GM12874 (cell line): Measurements from ENCODE around the gene RFTN1.

Source experiments
- TF ChIP-seq, protein P1 (sequence below): IDR thresholded peaks from 2 replicates; pipeline ENCODE4 v1.5.1; 2011; ENCODE audit warnings: low read depth, mild to moderate bottlenecking, control low read depth, low read length, moderate library complexity; ENCODE audit not compliant: insufficient read depth

The RFTN1 gene

DNA sequence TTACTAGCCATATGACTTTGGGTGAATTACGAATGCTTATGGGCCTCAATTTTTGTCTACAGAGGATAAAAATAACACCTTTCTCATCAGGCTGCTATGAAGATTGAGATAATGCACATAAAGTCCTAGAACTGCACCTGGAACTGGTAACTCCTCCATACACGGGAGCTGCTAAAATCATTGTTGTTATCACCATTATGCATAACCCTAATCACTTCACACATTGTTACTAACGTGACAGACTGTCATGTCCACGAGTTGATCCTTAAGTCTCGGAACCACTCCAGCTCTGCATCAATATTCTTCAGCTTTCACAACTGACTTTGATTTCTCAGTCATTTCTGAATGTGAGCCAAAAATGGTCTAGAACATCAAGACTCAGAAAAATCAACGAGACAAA, 64.1 kb downstream of the RFTN1 start:
- TF ChIP-seq, protein P1, sequence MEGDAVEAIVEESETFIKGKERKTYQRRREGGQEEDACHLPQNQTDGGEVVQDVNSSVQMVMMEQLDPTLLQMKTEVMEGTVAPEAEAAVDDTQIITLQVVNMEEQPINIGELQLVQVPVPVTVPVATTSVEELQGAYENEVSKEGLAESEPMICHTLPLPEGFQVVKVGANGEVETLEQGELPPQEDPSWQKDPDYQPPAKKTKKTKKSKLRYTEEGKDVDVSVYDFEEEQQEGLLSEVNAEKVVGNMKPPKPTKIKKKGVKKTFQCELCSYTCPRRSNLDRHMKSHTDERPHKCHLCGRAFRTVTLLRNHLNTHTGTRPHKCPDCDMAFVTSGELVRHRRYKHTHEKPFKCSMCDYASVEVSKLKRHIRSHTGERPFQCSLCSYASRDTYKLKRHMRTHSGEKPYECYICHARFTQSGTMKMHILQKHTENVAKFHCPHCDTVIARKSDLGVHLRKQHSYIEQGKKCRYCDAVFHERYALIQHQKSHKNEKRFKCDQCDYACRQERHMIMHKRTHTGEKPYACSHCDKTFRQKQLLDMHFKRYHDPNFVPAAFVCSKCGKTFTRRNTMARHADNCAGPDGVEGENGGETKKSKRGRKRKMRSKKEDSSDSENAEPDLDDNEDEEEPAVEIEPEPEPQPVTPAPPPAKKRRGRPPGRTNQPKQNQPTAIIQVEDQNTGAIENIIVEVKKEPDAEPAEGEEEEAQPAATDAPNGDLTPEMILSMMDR, result no peak

DNA sequence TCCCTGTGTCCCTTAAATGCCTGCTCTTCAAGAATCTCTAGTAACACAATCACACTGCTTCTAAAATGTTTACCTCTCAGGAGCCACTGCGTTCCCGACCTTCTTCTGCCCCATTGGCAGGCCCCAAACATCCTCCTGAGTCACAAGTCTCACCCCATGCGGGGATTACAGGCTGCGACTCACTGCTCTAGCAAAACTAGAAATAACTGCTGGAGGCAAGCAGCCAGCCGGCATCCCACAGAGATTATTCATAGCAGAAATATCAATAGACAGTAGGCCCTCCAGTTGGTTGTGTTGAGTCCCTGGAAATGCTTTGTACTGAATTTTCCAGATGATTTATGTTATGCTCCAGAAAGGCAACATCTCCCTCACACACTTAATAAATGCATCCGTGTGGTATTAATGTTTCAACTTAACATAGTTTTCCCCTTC, 64.8 kb downstream of the RFTN1 start:
- TF ChIP-seq, protein P1, result no peak

DNA sequence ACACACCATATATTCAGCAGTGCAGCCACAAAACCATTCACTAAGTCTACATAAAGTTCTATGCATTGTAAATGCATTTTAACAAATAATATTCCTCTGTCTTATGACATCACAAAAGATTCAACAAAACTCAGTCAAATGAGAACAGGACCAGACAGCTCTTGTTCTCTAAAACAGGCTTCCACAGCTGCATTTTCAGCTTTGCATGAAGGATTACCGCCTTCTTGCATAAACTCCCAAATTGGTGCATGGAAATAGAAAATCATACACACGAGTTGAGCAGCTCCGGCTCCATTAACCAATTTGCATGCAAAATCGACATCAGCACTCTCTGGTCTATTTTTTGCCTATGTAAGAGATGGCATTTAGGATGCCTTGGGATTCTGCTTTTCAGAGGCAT, 66.4 kb downstream of the RFTN1 start:
- TF ChIP-seq, protein P1, result no peak

DNA sequence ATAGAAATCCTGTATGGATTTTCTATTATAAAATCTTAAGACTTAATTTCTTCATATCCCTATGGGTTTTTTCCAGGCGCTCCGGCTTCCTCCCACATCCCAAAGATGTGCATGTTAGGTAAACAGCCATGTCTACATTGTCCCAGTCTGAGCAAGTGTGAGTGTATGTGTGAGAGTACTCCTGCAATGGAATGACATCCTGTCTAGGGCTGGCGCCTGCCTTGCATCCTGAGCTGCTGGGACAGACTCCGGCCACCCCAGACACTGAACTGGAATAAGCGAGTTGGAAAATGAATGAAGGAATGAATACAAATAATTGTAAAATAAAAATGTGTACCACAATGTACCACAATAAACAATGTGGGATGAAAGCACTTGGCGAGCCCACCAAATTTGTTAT, 69.2 kb downstream of the RFTN1 start:
- TF ChIP-seq, protein P1, result no peak

DNA sequence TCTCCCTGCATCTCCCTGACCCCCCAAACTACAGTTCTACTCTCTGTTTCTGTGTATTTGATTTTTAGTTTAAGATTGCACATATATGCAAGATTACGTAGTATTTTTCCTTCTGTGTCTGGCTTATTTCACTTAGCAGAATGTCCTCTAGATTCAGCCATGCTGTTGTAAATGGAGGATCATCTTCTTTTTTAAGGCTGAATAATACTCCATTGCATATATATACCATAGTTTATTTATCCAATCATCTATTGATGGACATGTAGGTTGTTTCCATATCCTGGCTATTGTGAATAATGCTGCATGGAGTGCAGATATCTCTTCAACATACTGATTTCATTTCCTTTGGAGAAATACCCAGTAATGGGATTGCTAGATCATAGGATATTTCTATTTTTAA, 70.8 kb downstream of the RFTN1 start:
- TF ChIP-seq, protein P1, result no peak

DNA sequence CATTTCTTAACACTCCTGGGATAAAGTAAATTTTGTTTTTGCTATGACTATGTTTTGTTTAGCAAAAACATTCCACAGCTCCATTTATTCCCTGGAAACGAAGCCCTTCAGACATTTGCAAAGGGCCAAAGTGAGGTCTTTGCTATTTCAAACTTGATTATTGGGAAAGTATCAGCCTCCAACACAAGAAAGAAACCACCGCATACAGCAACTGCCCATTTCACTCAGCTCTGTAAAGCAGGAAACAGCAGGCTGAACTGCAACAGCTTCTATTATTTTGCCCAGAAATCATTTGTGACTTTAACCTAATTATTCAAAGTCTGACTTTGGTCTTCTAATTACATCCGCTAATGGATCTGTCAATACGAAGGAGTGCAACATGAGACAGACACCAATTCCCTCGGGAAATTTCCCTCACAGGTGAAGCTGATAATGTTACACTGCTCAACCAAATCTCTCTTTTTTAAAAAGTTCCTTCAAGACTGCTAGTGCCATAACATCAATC, 72.1 kb downstream of the RFTN1 start:
- TF ChIP-seq, protein P1, result no peak

DNA sequence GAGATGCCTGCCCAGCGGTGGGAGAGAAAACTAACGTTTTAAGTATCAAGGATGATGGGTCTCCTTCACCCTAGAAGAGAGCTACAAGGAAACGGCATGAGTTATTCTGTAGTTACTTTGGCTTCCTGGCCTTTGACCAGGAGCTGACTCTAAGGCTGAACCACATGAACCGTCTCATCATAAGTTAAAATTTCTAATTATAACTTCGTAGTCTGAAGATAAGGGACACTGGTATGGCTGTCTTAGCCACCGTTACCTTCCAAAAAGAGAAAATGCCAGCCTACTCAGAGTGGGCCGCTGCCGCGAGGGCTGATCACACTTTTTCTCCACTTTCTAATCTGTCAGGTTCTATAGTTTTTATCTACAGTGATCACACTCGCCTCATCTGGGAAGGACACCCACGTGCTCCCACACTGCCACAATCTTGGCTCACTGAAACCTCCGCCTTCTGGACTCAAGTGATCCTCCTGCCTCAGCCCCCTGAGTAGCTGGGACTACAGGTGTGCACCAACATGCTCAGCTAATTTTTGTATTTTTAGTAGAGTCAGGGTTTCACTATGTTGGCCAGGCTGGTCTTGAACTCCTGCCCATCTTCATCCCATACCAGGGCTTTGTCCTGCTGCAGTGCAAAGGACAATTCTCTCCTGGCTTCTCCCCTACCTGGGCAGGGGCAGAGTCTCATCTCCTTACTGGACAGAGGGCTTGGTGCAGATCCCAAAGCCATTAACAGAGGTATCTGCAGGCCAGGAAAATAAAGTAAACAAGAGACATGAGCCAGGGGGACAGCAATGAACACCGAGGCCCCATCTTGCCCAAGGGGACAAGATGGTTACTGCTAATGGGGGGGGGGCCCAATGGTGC, 73.4 kb downstream of the RFTN1 start:
- TF ChIP-seq, protein P1, result no peak
